GM21717 (cell line): ENCODE data around the gene LMO2.
A peak's percentile ranks its signal among the peaks of the same experiment; 100 is the strongest.
"Not testable (repeated sequence)": the region's sequence is repeated elsewhere in the genome, so short reads cannot be mapped to it uniquely, and the experiment has no call there.

ENCODE experiments used
- ATAC-seq: cut with Tn5 transposase; IDR thresholded peaks from one replicate; pipeline ENCODE4 v1.9.1; 2021; ENCODE audit warnings: mild to moderate bottlenecking, moderate library complexity; ENCODE audit not compliant: unreplicated experiment

The LMO2 gene

DNA sequence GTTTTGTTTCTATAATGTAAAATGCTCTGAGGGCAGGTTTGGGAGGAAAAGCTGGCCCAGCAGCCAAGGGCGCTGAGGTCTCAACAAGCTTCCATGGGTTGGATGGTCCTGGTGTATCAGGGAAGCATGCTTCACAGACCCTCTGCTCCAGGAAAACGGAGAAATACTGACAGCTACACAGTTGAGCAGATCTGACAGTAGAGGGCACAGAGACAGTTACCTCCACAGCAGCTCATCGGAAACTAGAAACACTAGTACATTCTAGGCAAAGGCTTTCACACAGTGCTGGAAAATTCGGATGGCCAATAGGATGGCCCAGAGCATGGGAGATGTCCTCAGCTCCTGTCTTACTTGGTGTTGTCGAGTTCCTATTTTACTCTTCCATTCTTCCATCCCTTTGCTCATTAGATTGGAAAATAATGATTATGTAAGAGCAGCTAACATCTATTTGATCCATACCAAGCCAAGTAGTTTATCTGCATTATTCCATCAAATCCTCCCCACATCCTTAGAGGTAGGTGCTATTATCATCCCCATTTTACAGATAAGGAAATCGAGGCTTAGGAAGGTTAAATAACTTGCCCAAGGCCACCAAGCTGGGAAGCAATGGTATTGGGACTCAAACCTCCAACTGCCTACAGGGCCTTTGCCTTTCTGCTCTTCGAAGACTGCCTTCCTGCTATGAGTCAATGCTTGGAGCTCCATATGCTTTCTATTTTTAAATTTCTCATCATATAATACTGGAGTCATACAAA is 28.3 kb downstream of the LMO2 start:
- no peak for ATAC-seq

DNA sequence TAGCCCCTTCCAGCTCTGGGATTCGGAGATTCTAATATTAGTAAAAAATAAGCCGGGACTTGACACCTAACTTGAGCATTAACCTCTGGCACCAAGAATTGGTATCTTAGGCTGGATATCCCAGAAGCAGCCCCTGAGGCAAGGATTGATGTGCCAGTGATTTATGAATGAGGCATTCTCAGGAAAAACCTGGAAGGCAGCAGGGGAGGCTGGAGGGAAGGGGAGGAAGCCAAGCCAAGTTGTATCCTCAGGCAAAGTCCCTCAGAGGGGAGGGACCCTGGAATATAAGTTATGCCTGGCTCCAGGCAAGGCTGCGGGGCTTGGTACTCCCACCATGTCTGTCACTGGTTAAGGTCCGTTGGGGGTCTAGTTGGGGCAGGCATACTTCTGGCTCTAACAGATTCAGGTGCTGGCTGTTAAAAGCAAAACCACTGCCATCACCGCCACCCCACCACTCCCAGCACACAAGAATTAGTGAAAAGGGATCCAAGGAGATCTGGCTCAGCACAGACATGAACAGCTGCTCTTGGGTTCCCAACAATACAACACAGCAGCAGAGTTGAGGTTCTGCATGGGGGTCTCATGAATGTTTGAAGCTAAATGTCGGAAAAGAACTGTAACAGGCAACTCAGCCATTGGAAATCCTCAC is 29.8 kb downstream of the LMO2 start:
- no peak for ATAC-seq

DNA sequence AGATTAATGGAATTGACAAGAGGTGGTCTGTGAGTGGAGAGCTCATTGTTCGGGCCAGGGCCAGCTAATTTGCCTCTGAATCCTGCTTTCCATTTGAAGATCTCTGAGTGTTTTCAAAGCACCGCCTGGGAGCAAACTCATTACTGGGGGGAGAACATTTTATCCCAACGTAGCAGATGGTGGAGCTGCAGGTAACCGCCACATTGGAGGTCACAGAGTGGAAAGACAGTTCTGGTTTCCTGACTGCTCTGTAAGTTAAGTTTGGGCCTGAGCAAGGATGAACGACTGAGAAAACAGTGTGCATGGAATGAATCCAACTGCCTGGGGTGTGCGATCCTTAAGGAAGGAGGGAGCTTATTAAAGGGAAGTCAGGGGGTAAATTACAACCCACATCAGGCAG is 30.5 kb downstream of the LMO2 start:
- no peak for ATAC-seq

DNA sequence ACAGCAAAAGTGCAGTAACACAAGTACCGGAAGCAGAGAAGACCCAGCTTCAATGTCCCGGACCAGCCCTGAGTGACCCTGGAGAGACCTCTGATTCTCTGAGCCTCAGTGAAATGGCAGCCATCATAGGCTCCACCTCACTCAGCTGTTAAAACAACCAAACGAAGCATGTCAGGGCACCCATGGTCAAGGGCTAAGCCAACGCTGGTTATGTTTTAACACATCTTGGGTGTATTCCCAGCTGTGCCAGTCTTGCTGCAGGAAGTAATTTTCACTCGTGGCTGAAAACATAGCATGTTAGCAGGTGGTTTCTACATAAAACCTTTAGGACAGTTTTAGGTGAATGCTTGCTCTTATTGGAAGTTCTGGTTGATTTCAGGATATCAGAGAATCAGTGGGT is 30.9 kb downstream of the LMO2 start:
- no peak for ATAC-seq

DNA sequence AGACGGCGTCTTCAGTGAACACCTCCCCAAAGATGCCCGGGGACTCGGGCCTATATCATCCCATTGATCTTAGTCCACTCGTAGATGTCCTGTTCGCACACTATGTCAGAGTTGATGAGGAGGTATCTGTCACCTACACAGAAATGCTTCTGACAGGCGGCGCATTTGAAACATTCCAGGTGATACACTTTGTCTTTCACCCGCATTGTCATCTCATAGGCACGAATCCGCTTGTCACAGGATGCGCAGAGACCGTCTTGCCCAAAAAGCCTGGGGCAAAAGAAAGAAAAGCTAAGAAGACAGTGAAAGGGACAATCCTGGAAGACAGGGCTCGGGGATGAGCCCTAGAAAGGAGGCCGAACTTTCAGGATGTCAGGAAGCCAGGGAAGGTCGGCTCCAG is 32.6 kb downstream of the LMO2 start:
- ATAC-seq, result no peak

DNA sequence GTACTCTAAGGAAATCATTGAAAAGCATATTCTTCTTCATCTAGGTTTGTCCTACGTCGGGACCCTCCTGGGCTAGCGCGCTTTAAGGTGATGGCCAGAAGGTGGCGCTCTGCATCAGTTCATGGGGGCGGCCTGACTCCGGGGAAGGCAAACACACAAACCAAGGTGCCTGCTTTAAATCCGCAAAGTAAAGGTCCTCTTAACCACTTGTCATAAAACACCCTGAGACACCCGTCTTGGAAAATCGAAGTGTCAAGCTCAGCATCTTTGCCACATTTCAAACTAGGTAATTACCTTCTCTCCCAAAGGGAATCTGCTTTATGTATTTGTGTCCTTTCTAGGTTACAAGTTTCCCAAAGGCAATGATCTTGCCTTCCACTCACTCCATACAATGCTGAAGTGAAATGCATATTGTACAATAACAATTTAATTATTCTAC is 33.9 kb downstream of the LMO2 start:
- ATAC-seq, result peak; percentile 62

DNA sequence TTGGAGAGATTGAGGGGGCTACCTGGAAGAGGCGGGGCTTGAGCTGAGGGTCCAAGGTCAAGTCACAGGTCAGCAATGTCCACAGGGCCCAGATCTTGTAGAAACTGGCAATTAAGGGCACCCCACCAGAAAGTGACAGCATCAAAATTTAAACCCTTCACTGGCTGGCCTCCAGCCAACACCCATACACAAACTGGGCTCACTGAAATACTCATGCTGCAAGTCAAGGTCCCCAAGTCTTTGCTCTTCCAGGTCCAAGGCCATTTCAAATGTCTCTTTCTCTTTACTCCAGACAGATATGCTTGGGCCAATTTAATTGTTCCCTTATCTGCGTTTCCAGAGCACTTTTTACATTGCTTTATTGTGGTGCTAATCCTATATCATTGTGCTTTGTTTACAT is 36.4 kb downstream of the LMO2 start:
- no peak for ATAC-seq

DNA sequence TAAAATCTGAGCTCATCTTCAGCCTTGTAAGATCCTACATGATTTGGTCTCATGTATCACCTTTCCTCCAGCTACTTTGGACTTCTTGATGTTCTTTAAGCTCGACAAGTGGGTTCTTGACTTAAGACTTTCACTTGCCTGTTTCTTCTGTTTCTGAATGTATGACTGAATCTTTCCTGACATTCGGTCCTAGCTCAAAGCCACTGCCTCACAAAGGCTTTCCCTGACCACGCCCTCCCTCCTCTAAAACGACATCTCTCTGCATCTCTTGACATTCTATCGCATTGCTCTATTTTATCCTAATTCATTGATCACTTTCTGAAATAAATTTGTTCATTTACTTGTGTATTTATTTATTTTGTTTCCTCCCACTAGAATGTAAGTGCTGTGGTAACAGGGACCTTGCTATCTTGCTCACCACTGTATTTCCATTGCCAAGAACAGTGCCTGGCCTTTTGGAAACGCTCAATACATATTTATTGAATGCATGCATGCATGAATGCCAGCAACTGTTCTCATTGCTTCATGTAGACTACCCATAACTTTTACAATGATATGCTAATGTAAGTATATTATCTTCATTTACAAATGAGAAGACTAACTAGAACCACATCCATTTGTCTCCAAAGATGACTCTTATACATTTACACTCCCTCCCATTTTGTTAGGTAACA is 43.0 kb downstream of the LMO2 start:
- ATAC-seq, result no peak

DNA sequence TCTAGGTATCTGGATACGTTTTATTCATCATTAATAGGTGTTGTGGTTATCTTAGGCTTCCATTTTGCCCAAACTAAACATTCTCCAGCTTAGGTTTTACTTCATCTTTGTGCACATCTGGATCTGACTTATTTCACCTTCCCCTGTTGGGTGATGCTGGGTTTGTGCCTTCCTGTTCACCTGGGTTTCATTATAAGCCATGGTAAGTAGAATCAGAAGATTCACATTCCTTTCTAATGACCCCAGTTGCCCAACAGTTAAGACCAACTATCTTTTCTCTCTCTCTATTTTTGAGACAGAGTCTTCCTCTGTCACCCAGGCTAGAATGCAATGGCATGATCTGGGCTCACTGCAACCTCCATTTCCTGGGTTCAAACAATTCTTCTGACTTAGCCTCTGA is 44.6 kb downstream of the LMO2 start:
- ATAC-seq, result no peak

DNA sequence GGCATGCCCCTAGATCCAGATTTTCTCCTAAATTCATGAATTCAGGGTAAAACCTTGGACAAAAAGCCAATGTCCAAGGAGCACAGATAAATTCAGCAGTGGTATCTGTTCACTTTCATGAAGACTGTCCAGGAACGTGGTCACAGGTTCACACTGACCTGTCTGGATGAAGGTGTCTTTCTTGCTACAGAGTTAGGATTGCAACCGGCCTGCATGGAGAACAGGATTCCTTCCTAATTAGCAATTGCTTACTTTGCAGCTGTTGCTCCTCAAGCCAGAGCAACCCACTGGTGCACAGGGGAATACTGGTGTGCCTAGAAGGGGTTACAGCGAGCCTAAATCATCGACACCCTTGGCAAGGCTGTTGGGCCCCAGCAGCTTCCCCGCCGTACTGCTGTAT is 47.6 kb downstream of the LMO2 start:
- no peak for ATAC-seq

DNA sequence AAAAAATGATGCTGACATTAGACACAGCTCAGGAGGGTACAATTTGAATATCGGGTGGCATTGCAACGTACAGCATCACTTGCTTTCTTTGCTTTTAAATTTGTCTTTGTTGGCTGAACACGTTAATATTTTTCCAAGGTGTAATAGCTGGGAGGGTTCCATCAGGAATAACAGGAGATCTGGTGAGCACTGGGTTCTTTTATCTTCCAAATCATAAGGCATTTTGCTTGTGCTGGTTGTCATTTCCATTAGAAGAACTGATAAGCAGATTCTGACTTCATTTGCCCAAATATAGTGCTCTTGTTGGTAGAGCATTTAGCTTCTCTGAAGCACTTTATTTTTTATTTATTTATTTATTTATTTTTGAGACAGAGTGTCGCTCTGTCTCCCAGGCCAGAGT is 48.9 kb downstream of the LMO2 start:
- no peak for ATAC-seq

DNA sequence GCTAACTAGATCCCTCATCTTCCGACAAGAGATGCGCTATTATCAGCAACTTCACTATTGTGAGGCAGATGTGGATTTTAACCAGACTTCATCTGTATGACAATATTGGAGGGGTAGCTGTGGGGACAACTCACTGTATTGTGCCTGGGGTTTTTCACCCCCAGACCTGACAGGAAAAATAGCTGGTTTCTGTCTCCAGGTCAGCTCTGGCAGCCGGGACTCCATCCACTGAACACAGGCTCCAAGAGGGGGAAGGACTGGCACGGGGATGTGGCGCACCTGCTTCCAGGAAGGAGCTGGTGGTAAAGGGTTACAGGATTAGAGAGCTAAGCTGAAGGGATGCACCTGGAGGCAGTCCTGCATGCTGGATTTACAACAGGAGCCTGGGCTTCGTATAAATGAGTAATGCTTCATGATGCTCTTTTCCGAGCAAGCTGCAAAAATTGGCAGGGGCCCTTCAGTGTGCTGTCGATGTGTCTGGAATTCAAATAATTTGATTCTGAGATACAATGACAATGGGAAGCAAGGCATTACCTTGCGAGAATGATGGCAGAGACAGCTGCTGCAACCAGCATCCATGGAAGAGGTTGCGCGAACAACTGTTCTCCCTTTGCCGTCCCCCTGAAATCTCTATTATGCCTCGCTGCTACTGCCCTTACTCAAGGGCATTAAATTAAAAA is 49.5 kb downstream of the LMO2 start:
- no peak for ATAC-seq

DNA sequence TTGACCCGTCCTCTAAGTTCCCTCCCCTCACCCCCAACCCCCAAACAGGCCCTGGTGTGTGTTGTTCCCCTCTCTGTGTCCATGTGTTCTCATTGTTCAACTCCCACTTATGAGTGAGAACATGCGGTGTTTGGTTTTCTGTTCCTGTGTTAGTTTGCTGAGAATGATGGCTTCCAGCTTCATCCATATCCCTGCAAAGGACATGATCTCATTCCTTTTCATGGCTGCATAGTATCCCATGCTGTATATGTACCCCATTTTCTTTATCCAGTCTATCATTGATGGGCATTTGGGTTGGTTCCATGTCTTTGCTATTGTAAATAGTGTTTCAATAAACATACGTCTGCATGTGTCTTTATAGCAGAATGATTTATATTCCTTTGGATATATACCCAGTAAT is 53.6 kb downstream of the LMO2 start:
- ATAC-seq, result not testable (repeated sequence)

DNA sequence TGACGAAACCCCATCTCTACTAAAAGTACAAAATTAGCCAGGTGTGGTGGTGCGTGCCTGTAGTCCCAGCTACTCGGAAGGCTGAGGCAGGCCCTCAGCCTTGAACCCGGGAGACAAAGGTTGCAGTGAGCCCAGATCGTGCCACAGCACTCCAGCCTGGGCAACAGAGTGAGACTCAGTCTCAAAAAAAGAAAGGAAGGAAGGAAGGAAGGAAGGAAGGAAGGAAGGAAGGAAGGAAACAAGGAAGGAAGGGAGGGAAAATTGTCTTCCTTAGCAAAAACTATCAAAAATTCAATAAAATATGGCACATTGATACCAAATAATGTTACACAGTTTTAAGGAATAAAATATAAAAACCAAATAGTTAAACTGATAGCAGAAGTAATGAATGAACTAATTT is 54.5 kb downstream of the LMO2 start:
- not testable (repeated sequence) for ATAC-seq

DNA sequence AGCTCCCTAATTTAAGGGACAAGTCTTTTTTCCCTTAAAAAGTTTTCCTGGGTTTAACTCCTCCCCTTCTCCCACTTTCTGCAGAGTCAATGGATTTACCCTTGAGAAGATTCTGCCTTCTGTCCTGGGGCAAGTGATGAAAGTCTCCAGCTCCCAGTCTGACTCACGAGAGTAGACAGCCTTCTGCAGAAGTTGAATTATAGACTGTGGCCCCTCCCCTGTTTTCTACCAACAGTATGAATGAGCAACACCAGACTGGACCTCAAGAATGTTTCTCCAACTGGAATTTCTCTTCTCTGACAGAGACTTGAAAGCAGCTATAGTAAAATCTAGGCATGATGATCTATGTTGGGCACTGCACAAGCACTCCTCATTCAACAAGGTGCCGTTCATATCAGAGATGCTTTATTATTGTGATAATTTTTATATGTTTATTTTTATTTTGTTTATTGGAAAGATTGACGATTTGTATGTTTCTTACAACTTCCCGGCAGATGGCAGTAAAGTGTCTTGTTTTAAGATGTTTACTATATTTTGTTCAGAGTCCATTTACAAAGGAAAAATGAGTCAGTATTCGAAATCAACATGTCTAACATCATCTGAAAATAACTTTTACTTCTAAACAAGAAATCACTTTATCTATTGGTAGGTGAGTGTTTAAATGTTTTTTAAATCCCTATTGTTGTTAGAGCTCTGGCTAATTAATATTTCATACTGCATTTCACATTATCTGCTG is 56.6 kb downstream of the LMO2 start:
- no peak for ATAC-seq

DNA sequence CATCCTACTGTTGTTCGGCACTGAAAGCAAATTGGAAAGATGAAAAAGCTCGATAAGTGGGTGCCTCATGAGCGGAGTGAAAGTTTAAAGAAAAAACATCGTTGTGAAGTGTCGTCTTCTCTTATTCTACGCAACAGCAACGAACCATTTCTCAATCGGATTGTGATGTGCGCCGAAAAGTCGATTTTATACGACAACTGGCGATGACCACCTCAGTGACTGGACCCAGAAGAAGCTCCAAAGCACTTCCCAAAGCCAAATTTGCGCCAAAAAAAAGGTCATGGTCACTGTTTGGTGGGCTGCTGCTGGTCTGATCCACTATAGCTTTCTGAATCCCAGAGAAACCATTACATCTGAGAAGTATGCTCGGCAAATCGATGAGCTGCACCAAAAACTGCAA is 59.2 kb downstream of the LMO2 start:
- ATAC-seq, result no peak

DNA sequence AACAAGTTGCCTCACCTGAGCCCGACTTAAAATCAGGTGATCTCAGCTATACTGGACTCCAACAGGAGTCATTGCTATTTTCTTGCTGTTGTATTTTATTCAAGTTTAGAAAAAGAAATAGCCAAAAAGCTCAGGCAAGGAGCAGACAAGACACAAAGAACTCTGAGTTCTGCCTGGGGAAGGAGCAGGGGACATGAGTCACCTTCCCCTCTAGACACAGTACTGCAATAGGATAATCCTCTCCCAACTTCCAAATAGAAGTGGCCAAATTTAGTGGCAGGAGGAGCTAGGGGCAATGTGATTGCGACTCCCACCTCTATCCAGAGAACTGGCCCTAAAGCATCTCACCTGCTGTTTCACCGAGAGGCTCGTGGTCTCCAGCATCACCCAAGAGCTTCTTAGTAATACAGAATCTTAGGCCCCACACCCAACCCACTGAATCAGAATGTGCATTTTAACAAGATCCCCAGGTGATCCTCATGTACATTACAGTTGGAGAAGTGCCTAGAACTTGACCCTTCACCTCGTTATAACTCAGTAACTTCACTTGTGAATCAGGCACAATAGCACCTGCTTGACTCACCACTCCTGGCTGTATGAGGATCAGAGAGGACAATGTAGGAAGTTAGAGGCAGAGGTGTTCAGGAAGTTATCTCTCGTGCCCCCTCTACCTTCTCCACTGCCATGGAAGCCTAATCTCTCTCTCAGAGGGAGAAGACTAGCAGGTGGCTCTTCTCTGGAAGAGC is 60.8 kb downstream of the LMO2 start:
- ATAC-seq, result no peak

DNA sequence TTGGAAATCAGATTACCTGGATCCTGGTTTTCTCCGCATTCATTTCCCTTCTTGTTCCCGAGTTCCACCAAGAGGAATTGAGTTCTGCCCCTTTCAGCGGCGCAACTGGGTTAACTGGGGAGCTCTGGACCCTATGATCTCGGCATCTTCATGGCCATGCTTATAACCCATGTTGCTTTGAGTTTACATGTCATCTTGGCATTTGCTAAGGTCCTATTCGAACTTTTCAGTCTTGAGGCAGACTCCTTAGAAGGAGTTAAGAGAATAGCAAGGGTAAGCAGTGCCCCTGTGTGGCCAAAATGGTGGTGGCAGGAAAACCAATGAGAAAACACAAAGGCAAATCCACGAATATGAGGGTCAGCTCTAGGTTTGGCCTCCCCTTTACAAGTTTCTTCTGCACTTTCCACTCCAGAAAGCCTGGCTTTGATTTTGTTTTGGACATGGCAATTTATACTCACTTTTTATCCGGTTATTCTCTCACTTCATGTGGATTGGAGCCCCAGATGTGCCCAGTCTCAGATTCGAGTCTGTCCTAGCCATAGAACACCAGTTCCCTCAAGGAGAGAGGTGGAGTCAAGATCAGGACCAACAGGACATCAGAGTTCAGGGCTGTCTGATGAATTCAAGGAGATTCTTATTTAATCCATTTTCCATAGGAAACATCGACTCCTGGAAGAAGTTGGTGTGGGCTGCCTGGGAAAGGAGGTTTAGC is 62.3 kb downstream of the LMO2 start:
- no peak for ATAC-seq

DNA sequence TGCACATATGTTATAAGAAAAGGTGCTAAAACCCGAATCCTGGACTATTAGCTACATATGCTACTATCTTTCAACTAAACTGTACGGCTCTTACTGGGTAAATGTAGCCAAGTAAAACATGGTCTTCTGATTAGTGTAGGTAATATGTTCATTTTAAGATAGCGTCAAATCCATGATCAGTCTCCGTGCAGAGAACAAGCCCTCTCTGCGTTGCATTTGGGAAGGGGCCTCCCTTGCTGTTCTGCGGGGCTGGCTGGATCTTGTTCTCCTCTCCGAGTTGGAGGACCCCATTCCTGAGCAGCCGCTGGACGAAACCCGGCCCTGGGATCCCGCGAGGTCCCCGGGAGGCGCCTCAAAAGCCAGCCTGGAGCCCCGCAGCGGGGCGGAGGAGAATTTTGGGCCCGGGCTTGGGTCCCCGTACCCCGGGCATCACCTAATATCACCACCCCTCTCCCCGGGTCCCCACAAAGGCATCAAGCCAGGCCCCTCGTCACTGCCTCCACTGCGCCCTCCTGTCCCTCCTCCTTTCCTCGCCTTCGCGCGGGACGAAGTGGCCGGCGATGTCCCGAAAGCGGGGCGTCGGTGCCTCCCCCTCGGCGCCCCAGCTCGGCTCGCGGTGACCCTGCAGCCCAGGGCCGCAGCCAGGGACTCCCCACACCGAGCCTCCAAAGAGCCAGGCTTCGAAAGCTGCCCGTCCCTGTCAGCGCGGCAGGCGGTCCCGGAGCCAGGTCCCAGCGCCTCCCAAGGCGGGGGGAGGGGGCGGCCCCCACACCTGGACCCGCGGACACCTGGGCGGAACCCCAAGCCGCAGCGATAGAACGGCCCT is 63.1 kb downstream of the LMO2 start:
- ATAC-seq, result no peak
